ENCODE results near the gene FAM53C. TPM values are rescaled to one million over a fixed set of nuclear protein-coding genes. Genes with fewer than 3 reads are reported as not detected.

Gene FAM53C
- total RNA-seq, 4 donors from 2014 or later, result 5.2 to 27.7 (median 14.0) TPM

DNA sequence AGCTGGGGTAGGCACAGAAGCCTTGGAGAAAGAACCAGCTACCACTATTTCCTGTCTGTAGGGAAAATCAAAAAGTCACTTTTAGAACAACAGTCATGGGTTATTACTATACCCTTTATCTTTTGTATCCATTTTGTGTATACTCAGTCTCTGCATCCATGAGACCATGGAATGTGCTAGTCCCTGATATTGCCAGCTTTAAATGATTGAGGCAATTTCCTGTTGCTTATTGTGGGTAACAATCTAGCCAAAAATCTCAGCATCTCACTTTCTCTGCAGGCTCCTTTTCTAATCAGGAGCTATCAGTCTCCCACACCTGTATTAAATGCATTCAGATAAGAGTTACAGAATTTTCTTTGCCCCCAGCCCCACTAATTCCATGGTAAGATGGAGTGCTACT, 13.5 kb downstream of the FAM53C start:
- no peaks in the 10 kb centered on the region for H3K27me3 ChIP-seq
- no peak overlapping the region for H3K4me3 ChIP-seq
- no peak overlapping the region for H3K27ac ChIP-seq
- in situ Hi-C loops (cut with MboI; ENCODE audit: low pct_ligation_motif_present in 1 of 4, low pct_unique_long_range_greater_than_20kb in 1 of 4, low sequenced_read_pairs in 3 of 4), result no loop called here
- TF ChIP-seq, protein P1, sequence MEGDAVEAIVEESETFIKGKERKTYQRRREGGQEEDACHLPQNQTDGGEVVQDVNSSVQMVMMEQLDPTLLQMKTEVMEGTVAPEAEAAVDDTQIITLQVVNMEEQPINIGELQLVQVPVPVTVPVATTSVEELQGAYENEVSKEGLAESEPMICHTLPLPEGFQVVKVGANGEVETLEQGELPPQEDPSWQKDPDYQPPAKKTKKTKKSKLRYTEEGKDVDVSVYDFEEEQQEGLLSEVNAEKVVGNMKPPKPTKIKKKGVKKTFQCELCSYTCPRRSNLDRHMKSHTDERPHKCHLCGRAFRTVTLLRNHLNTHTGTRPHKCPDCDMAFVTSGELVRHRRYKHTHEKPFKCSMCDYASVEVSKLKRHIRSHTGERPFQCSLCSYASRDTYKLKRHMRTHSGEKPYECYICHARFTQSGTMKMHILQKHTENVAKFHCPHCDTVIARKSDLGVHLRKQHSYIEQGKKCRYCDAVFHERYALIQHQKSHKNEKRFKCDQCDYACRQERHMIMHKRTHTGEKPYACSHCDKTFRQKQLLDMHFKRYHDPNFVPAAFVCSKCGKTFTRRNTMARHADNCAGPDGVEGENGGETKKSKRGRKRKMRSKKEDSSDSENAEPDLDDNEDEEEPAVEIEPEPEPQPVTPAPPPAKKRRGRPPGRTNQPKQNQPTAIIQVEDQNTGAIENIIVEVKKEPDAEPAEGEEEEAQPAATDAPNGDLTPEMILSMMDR (IDR thresholded peaks at IDR 0.05), result no peak
- no peak for TF ChIP-seq POLR2AphosphoS5 (IDR thresholded peaks at IDR 0.05)
- TF ChIP-seq POLR2A (IDR thresholded peaks at IDR 0.05), result no peak
- no peak for TF ChIP-seq EP300 (IDR thresholded peaks at IDR 0.05; ENCODE audit: low read depth)
- intact Hi-C loops (cut with DNase I; ENCODE audit: low total_unique reads), result no loop called here
- no peaks in the 10 kb centered on the region for H3K9me3 ChIP-seq
- no peak for DNase-seq
- peaks cover 0 to 18% (median 3%) of the 10 kb centered on the region in 4 donors for H3K36me3 ChIP-seq
- H3K4me1 ChIP-seq, result peaks cover 16 to 25% (median 22%) of the 10 kb centered on the region in 4 donors

DNA sequence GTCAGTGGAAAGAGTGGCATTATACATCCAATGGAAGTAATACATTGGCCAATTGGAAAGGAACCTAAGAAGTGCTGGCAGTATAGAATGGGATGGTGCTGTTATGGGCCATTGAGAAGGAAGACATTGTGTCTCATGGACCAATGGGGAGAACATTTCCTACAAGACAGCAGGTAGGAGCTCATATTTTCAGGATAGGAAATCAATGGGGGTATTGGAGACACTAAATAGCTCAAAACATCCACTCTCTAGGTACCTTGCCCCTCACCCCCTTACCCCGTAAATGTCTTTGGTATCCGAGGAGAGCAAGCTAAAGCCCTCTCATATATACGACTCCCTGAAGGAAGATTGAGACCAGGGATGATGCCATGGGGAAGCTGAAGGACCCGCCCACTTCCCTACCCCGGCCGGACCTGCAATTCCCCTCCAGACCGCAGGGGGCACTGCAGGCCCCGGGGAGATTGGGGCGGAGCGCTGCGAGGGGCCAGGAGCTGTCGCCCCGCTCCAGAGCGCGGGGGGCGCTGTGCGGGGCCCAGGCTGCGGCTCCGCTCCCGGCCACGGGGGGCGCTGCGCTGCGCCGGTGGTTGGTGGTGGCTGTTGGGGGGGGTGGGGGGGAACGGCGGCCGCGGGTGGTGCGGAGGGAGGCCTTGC, 14.1 kb downstream of the FAM53C start, which contains the start of gene KDM3B:
TSS of gene KDM3B (plus strand) at position 615 of the 651 bp plus-strand sequence. CDS start 111 bp downstream, outside the sequence.
- intact Hi-C loops (cut with DNase I; ENCODE audit: low total_unique reads) (no loop called here), in situ Hi-C loops (cut with MboI; ENCODE audit: low pct_ligation_motif_present in 1 of 4, low pct_unique_long_range_greater_than_20kb in 1 of 4, low sequenced_read_pairs in 3 of 4) (no loop called here)
- 15% methylated on average over 10 of the region's 30 CpGs; no CpG with 5 or more reads in 1 of the 2 donors for WGBS, 2 donors (ENCODE audit: low coverage in 1 of 2)
- Histone ChIP-seq H3K4me1 (peaks cover 16 to 25% (median 22%) of the 10 kb centered on the region in 4 donors), H3K27ac (peak within 1 kb of the TSS; percentile 98 to 100 (median 99)), H3K9me3 (no peaks in the 10 kb centered on the region), H3K27me3 (no peaks in the 10 kb centered on the region), H3K36me3 (peaks cover 0 to 12% (median under 1%) of the 10 kb centered on the region in 4 donors), H3K4me3 (peak within 1 kb of the TSS; percentile 90 to 100 (median 97))
- DNase-seq, result peak; percentile 91
- TF ChIP-seq, protein P1 (IDR thresholded peaks at IDR 0.05), result peak; percentile 97 to 100 (median 99)
- no peak for TF ChIP-seq POLR2A (IDR thresholded peaks at IDR 0.05)
- no peak for TF ChIP-seq EP300 (IDR thresholded peaks at IDR 0.05; ENCODE audit: low read depth)
- peak in 2 of 3 donors; percentile 36 to 44 for TF ChIP-seq POLR2AphosphoS5 (IDR thresholded peaks at IDR 0.05)

GRCh38 chr5:138352722-138353559, 14.9 kb downstream of the FAM53C start:
- 0% methylated on average over 42 of the region's 88 CpGs; no CpG with 5 or more reads in 1 of the 2 donors for WGBS, 2 donors (ENCODE audit: low coverage in 1 of 2)
- H3K4me1 ChIP-seq, result peaks cover 16 to 25% (median 22%) of the 10 kb centered on the region in 4 donors
- H3K27me3 ChIP-seq, result no peaks in the 10 kb centered on the region
- peaks cover 0 to 7% (median 0%) of the 10 kb centered on the region in 4 donors for H3K36me3 ChIP-seq
- in situ Hi-C loops (cut with MboI; ENCODE audit: low pct_ligation_motif_present in 1 of 4, low pct_unique_long_range_greater_than_20kb in 1 of 4, low sequenced_read_pairs in 3 of 4) (no loop called here), intact Hi-C loops (cut with DNase I; ENCODE audit: low total_unique reads) (no loop called here)
- DNase-seq, result peak; percentile 73
- H3K9me3 ChIP-seq, result no peaks in the 10 kb centered on the region
- H3K4me3 ChIP-seq, result peak overlapping the region; percentile 90 to 100 (median 97)
- TF ChIP-seq EP300 (IDR thresholded peaks at IDR 0.05; ENCODE audit: low read depth) (no peak), POLR2AphosphoS5 (IDR thresholded peaks at IDR 0.05) (peak in 2 of 3 donors; percentile 2 to 58), POLR2A (IDR thresholded peaks at IDR 0.05) (peak; percentile 83)
- TF ChIP-seq, protein P1 (IDR thresholded peaks at IDR 0.05), result peak; percentile 3 to 44 (median 24)
- peak overlapping the region; percentile 98 to 100 (median 99) for H3K27ac ChIP-seq

- H3K36me3 ChIP-seq, result peaks cover 0 to under 1% (median 0%) of the 10 kb centered on the region in 4 donors
- H3K9me3 ChIP-seq, result no peaks in the 10 kb centered on the region
- H3K27ac ChIP-seq, result peak overlapping the region; percentile 98 to 100 (median 99)
- WGBS, 2 donors (ENCODE audit: low coverage in 1 of 2), result 0% methylated on average over 6 to 11 of the region's 11 CpGs
- in situ Hi-C loops (cut with MboI; ENCODE audit: low pct_ligation_motif_present in 1 of 4, low pct_unique_long_range_greater_than_20kb in 1 of 4, low sequenced_read_pairs in 3 of 4), result no loop called here
- TF ChIP-seq POLR2AphosphoS5 (IDR thresholded peaks at IDR 0.05) (peak in 1 of 3 donors; percentile 0), POLR2A (IDR thresholded peaks at IDR 0.05) (peak; percentile 65), EP300 (IDR thresholded peaks at IDR 0.05; ENCODE audit: low read depth) (no peak)
- TF ChIP-seq, protein P1 (IDR thresholded peaks at IDR 0.05), result no peak
- intact Hi-C loops (cut with DNase I; ENCODE audit: low total_unique reads), result no loop called here
- H3K4me3 ChIP-seq, result peak overlapping the region; percentile 90 to 100 (median 97)
- no peaks in the 10 kb centered on the region for H3K27me3 ChIP-seq
- H3K4me1 ChIP-seq, result peaks cover 16 to 25% (median 22%) of the 10 kb centered on the region in 4 donors
- DNase-seq, result no peak
These were observed 15.6 kb downstream of the FAM53C start for GRCh38 chr5:138353560-138354080.

Data from transverse colon (tissue), 4 donors.